Stimulated activated memory B cell treated with anti-CD40 and anti-IgM and Interleukin-4, amounts not matched to agents 10 μg/mL and 1 μg/mL and 100 μg/mL, for 72 hours (primary cell): ENCODE results near the gene RC3H1.
"Not testable (repeated sequence)": the region's sequence is repeated elsewhere in the genome, so short reads cannot be mapped to it uniquely, and the experiment has no call there.

Experiments
- ATAC-seq: fragments of 150-1000 bp; cut with Tn5 transposase; 2 replicates; pipeline ENCODE4 v1.10.0; 2021
- H3K27ac Mint-ChIP-seq: one replicate; pipeline ENCODE4 v1.8.0; 2022; ENCODE audit warnings: mild to moderate bottlenecking, mixed read lengths
- H3K27me3 Mint-ChIP-seq: one replicate; pipeline ENCODE4 v1.8.0; 2022; ENCODE audit warnings: mixed read lengths
- H3K36me3 Mint-ChIP-seq: one replicate; pipeline ENCODE4 v1.8.0; 2022; ENCODE audit warnings: mixed read lengths
- H3K4me1 Mint-ChIP-seq: one replicate; pipeline ENCODE4 v1.8.0; 2022; ENCODE audit warnings: mixed read lengths
- H3K4me3 Mint-ChIP-seq: one replicate; pipeline ENCODE4 v1.8.0; 2022; ENCODE audit warnings: mild to moderate bottlenecking, moderate library complexity, mixed read lengths
- H3K9me3 Mint-ChIP-seq: one replicate; pipeline ENCODE4 v1.8.0; 2022; ENCODE audit warnings: mixed read lengths

The RC3H1 gene

GRCh38 chr1:174001573-174001972 is 20.6 kb downstream of the RC3H1 start:
- Mint-ChIP-seq H3K36me3 (peaks cover 26% of the 10 kb centered on the region), H3K4me1 (peaks cover 71% of the 10 kb centered on the region), H3K27me3 (no peaks in the 10 kb centered on the region), H3K4me3 (no peak overlapping the region), H3K9me3 (no peaks in the 10 kb centered on the region), H3K27ac (no peak overlapping the region)
- no peak for ATAC-seq

- Mint-ChIP-seq H3K4me3 (no peak overlapping the region), H3K27me3 (no peaks in the 10 kb centered on the region), H3K4me1 (peaks cover 59% of the 10 kb centered on the region), H3K36me3 (peaks cover 29% of the 10 kb centered on the region), H3K9me3 (no peaks in the 10 kb centered on the region), H3K27ac (no peak overlapping the region)
- ATAC-seq, result no peak
These were observed 21.8 kb downstream of the RC3H1 start for GRCh38 chr1:174000371-174000770.

GRCh38 chr1:173997791-173998190 is 24.4 kb downstream of the RC3H1 start:
- peaks cover 47% of the 10 kb centered on the region for H3K4me1 Mint-ChIP-seq
- H3K4me3 Mint-ChIP-seq, result no peak overlapping the region
- H3K27ac Mint-ChIP-seq, result peak overlapping the region; percentile 60

GRCh38 chr1:173996995-173997394 is 25.2 kb downstream of the RC3H1 start:
- no peaks in the 10 kb centered on the region for H3K9me3 Mint-ChIP-seq
- no peak for ATAC-seq
- H3K27ac Mint-ChIP-seq, result no peak overlapping the region
- H3K4me3 Mint-ChIP-seq, result no peak overlapping the region
- no peaks in the 10 kb centered on the region for H3K27me3 Mint-ChIP-seq
- H3K4me1 Mint-ChIP-seq, result peaks cover 39% of the 10 kb centered on the region
- H3K36me3 Mint-ChIP-seq, result peaks cover 32% of the 10 kb centered on the region

More at GRCh38 chr1:173997791-173998190, 24.4 kb downstream of the RC3H1 start:
- no peaks in the 10 kb centered on the region for H3K27me3 Mint-ChIP-seq
- ATAC-seq, result no peak
- peaks cover 28% of the 10 kb centered on the region for H3K36me3 Mint-ChIP-seq
- H3K9me3 Mint-ChIP-seq, result no peaks in the 10 kb centered on the region

- Mint-ChIP-seq H3K9me3 (no peaks in the 10 kb centered on the region), H3K27me3 (no peaks in the 10 kb centered on the region), H3K4me3 (no peak overlapping the region), H3K4me1 (peaks cover 27% of the 10 kb centered on the region), H3K36me3 (peaks cover 33% of the 10 kb centered on the region), H3K27ac (no peak overlapping the region)
- ATAC-seq, result no peak
These were observed 26.7 kb downstream of the RC3H1 start for GRCh38 chr1:173995475-173995874.

GRCh38 chr1:173993948-173994347 is 28.2 kb downstream of the RC3H1 start:
- not testable (repeated sequence) for H3K4me3 Mint-ChIP-seq, ATAC-seq, H3K9me3 Mint-ChIP-seq, H3K27me3 Mint-ChIP-seq, H3K27ac Mint-ChIP-seq
- H3K36me3 Mint-ChIP-seq, result peaks cover 31% of the 10 kb centered on the region
- peaks cover 18% of the 10 kb centered on the region for H3K4me1 Mint-ChIP-seq

GRCh38 chr1:173988068-173988467 is 34.1 kb downstream of the RC3H1 start:
- ATAC-seq, result no peak
- Mint-ChIP-seq H3K9me3 (no peaks in the 10 kb centered on the region), H3K4me3 (no peak overlapping the region), H3K36me3 (peaks cover 56% of the 10 kb centered on the region), H3K27me3 (no peaks in the 10 kb centered on the region), H3K27ac (no peak overlapping the region), H3K4me1 (no peaks in the 10 kb centered on the region)

- no peaks in the 10 kb centered on the region for H3K27me3 Mint-ChIP-seq
- H3K27ac Mint-ChIP-seq, result no peak overlapping the region
- no peaks in the 10 kb centered on the region for H3K9me3 Mint-ChIP-seq
- no peak for ATAC-seq
- H3K4me1 Mint-ChIP-seq, result no peaks in the 10 kb centered on the region
- H3K4me3 Mint-ChIP-seq, result no peak overlapping the region
- H3K36me3 Mint-ChIP-seq, result peaks cover 48% of the 10 kb centered on the region
These were observed 35.2 kb downstream of the RC3H1 start for GRCh38 chr1:173986951-173987350.

GRCh38 chr1:173970252-173970651 is 51.9 kb downstream of the RC3H1 start:
- Mint-ChIP-seq H3K27ac (no peak overlapping the region), H3K27me3 (no peaks in the 10 kb centered on the region), H3K4me3 (no peak overlapping the region), H3K4me1 (no peaks in the 10 kb centered on the region), H3K36me3 (peaks cover 37% of the 10 kb centered on the region), H3K9me3 (no peaks in the 10 kb centered on the region)
- no peak for ATAC-seq

- H3K9me3 Mint-ChIP-seq, H3K27me3 Mint-ChIP-seq, H3K27ac Mint-ChIP-seq, H3K4me3 Mint-ChIP-seq, H3K4me1 Mint-ChIP-seq, ATAC-seq: not testable (repeated sequence)
- H3K36me3 Mint-ChIP-seq, result peaks cover 50% of the 10 kb centered on the region
These were observed 56.3 kb downstream of the RC3H1 start for GRCh38 chr1:173965896-173966295.

GRCh38 chr1:173963477-173963876 is 58.7 kb downstream of the RC3H1 start:
- H3K27ac Mint-ChIP-seq, result no peak overlapping the region
- H3K4me3 Mint-ChIP-seq, result no peak overlapping the region
- ATAC-seq, result no peak
- no peaks in the 10 kb centered on the region for H3K27me3 Mint-ChIP-seq
- peaks cover 63% of the 10 kb centered on the region for H3K36me3 Mint-ChIP-seq
- no peaks in the 10 kb centered on the region for H3K4me1 Mint-ChIP-seq
- no peaks in the 10 kb centered on the region for H3K9me3 Mint-ChIP-seq

- Mint-ChIP-seq H3K4me1 (no peaks in the 10 kb centered on the region), H3K27ac (no peak overlapping the region), H3K4me3 (no peak overlapping the region), H3K36me3 (peaks cover 54% of the 10 kb centered on the region), H3K9me3 (no peaks in the 10 kb centered on the region), H3K27me3 (no peaks in the 10 kb centered on the region)
- no peak for ATAC-seq
These were observed 61.5 kb downstream of the RC3H1 start for GRCh38 chr1:173960625-173961024.

- Mint-ChIP-seq H3K9me3 (no peaks in the 10 kb centered on the region), H3K27ac (no peak overlapping the region), H3K4me3 (no peak overlapping the region), H3K27me3 (no peaks in the 10 kb centered on the region), H3K4me1 (no peaks in the 10 kb centered on the region), H3K36me3 (peaks cover 37% of the 10 kb centered on the region)
- ATAC-seq, result no peak
These were observed 68.0 kb downstream of the RC3H1 start for GRCh38 chr1:173954179-173954578.

- ATAC-seq, result no peak
- Mint-ChIP-seq H3K27ac (no peak overlapping the region), H3K4me3 (no peak overlapping the region), H3K9me3 (no peaks in the 10 kb centered on the region), H3K36me3 (peaks cover 37% of the 10 kb centered on the region), H3K27me3 (no peaks in the 10 kb centered on the region), H3K4me1 (no peaks in the 10 kb centered on the region)
These were observed 73.6 kb downstream of the RC3H1 start for GRCh38 chr1:173948594-173948993.

- no peaks in the 10 kb centered on the region for H3K27me3 Mint-ChIP-seq
- no peak for ATAC-seq
- no peak overlapping the region for H3K27ac Mint-ChIP-seq
- peaks cover 45% of the 10 kb centered on the region for H3K36me3 Mint-ChIP-seq
- no peaks in the 10 kb centered on the region for H3K4me1 Mint-ChIP-seq
- no peak overlapping the region for H3K4me3 Mint-ChIP-seq
- no peaks in the 10 kb centered on the region for H3K9me3 Mint-ChIP-seq
These were observed 75.7 kb downstream of the RC3H1 start for GRCh38 chr1:173946380-173946921.

- Mint-ChIP-seq H3K27ac (no peak overlapping the region), H3K4me1 (no peaks in the 10 kb centered on the region), H3K4me3 (no peak overlapping the region), H3K27me3 (no peaks in the 10 kb centered on the region), H3K9me3 (no peaks in the 10 kb centered on the region), H3K36me3 (peaks cover 41% of the 10 kb centered on the region)
- ATAC-seq, result no peak
These were observed 85.1 kb downstream of the RC3H1 start for GRCh38 chr1:173937062-173937461.

- H3K27ac Mint-ChIP-seq, result peak overlapping the region; percentile 12
- peaks cover 31% of the 10 kb centered on the region for H3K36me3 Mint-ChIP-seq
- H3K9me3 Mint-ChIP-seq, result no peaks in the 10 kb centered on the region
- no peaks in the 10 kb centered on the region for H3K27me3 Mint-ChIP-seq
- H3K4me3 Mint-ChIP-seq, result no peak overlapping the region
- no peak for ATAC-seq
- no peaks in the 10 kb centered on the region for H3K4me1 Mint-ChIP-seq
These were observed 87.7 kb downstream of the RC3H1 start for GRCh38 chr1:173934440-173934839.
